ENCODE results near the gene ATP6V1G1.

ATP6V1G1 gene, protein sequence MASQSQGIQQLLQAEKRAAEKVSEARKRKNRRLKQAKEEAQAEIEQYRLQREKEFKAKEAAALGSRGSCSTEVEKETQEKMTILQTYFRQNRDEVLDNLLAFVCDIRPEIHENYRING

DNA sequence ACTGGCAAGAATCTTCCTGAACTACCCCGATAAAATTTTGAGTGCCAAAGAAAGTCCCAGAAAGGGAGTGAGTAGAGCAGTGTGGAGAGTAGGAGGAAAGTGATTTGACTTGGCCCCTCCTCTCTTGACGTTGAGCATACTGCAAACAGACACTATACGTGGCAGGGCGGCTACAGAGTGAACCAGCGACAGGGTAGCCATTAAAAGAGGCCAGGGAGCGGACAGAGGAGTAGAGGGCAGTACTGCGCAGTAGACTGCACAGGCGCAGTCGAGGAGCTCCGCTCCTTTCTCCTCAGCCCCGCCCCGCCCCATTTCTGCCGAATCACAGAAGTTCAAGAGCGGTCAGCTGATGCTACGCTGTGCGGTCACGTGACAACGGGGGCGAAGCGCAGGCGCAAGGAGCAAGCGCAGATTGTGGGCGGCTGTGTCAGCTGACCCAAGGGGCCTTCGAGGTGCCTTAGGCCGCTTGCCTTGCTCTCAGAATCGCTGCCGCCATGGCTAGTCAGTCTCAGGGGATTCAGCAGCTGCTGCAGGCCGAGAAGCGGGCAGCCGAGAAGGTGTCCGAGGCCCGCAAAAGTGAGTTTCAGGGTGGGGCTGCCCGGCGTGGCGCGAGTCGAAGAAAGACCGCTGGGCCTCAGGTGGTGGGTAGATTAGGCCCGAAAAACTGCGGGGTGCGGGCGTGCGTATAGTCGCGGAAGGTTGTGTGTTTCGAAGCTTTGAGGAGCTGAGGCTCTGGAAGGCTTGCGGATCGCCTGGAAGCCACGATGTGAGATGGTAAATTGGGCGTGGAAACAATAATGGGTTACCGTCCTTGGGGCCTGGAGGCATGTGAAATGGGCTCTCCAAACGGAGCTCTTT is at the start of gene ATP6V1G1:
Gene ATP6V1G1 (plus strand): TSS at position 425 of the 858 bp plus-strand sequence. CDS start 70 bp downstream, at position 495.
- peak; percentile 98 for DNase-seq (ENCODE audit: low read depth)
- peak within 1 kb of the TSS; percentile 98 for H3K4me3 ChIP-seq (ENCODE audit: low read depth, low read length)

DNA sequence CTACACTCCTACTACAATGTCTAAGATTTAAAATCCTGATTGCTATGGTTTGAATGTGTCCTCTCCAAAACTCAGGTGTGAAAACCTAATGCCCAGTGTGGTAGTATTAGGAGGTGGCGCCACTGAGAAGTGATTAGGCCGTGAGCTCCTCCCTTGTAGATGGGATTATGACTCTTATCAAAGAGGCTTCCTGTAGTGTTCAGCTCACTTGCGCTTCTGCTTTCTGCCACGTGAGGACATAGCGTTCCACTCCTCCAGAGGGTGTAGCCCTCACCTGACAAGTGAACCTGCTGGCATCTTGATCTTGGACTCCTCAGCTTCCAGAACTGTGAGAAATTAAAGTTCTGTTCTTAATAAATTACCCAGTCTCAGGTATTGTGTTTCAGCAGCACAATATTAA is 49.3 kb upstream of the ATP6V1G1 start:
- no peak overlapping the region for H3K4me3 ChIP-seq (ENCODE audit: low read depth, low read length)
- no peak for DNase-seq (ENCODE audit: low read depth)

DNA sequence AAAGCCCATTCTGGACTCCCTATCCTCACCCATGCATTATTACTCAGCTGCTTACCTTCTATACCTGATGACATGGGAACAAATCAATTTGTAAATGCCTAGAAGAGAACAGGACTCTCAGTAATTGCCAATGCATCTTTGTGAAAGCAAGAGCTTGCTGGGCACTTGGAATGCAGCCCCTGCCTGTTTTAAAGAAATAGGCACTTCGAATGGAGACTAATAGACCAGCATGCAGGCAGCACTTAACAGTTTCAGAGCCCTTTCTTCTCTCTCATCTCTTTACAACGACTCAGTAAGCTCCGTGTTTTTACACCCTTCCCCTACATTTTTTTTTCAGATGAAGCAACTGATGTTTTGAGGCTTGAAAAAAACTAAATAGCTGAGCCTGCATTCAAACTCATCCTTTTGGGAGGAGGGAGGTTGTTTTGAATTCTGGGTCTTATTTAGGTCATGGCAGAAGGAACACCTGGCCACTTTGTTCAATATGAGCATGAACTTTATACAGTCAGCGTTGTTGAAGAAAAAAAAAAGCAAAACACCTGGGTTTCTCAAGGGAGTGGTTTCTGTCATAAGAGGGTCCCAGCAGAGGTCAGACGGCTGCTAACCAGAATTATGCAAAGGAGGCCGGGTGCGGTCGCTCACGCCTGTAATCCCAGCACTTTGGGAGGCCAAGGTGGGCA is 47.7 kb upstream of the ATP6V1G1 start:
- no peak overlapping the region for H3K4me3 ChIP-seq (ENCODE audit: low read depth, low read length)
- no peak for DNase-seq (ENCODE audit: low read depth)

DNA sequence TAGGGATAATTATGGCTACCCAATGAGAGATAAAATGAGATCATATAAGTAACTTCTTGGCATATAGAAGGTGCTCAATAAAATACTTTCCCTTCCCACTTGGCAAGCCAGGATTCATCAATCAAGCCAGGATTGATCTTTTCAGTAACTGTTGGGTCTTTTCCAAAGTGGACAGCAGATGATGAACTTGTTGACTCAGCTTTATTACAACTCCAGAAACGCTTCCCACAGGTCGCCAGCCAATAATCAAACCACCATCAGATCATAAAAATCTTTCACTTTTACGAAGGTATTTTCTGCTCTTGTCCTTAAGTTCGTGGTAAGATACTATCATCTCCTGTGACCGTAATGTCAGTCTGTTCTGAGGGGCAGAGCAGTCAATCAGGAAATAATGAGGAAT is 42.5 kb upstream of the ATP6V1G1 start:
- DNase-seq (ENCODE audit: low read depth), result no peak
- H3K4me3 ChIP-seq (ENCODE audit: low read depth, low read length), result no peak overlapping the region

DNA sequence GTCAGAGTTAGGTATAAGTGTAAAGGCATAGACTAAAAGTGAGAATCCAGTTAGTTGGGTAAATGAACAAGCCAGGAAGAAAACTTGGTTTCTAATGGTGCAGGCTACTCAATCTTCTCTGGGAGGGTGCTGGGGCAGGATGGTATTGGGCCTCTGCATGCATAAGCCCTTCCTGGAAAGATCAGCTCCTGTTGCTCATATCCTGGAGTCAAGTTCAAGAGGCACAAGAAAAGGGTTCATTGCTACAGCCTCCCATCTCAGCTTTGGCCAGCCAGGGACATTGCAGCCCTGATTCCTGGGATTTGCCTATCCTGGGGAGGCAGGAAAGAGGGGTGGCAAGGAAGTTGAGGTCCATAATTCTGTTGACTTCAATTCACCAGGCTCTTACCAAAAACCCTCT is 40.7 kb upstream of the ATP6V1G1 start:
- no peak overlapping the region for H3K4me3 ChIP-seq (ENCODE audit: low read depth, low read length)
- DNase-seq (ENCODE audit: low read depth), result no peak

DNA sequence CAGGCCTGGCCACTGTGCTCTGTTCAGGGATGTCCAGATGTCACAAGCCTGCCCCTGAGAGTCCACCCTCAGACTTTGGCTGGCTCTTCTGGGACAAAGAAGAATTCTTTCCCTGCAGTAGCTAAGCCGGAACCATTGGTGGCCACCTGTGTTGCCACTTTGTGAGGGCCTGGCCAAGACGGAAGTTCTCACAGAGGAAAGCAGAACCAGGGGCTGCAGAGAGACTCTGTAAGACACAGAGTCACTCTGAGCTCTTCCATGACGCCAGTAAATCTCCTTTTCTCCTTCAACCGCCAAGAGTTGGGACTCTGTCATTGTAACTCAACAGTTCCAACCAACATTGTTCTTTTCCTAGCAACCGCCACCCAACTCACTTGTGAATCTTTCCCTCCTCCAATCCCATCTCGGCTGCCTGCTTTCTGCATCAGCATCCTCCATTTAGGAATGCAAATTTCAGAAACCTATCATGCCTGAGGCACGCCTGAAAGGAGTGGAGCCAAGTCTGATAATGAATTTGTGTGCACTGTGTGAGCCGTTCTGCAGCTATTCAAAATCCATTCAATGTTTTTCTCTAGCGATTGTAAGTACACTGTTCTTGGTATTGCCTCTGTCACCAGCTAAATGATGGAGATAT is 37.8 kb upstream of the ATP6V1G1 start:
- DNase-seq (ENCODE audit: low read depth), result no peak
- H3K4me3 ChIP-seq (ENCODE audit: low read depth, low read length), result no peak overlapping the region

DNA sequence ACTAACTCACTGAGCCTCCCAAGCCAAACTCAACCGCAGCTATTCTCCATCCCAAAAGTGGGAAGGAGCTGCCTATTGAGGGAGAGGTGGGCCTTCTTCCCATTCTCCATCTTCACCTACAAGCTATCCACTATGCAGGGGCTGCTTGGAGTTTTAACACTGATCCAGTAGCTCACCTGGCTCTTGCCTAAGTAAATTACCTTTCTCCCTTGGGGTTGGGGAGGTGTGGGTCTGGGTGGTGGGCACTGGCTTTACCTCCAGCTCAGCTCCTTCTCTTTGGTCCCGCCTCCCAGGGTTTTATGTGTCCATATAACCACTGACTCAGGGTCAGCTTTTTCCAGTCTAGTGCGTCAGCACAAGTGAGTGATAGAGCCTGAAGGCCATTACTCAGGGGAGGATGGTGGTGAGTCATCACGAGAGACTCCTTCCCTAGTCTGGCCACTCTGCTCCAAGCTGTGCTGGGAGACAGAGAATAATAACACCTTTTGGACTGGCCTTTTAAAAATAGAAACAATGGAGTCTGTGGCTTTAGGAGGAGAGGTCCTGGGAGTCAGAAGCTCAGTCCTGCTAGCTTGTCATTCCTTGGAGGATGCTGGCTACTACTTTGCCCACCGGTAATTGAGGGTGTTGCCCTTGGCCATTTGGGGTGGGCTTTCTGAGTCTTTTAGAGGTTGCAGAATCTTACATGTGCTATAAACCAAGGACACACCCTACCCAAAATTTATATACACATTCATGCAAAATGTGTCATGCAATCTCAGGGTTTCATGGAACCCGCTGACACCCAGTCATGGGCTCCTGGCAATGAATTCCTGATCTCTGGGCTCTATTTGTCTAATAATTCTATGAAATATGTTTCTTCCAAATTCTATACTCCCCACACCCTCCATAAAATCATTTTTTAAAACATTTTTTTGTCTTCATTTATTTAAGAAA is 35.6 kb upstream of the ATP6V1G1 start:
- DNase-seq (ENCODE audit: low read depth), result peak; percentile 97
- no peak overlapping the region for H3K4me3 ChIP-seq (ENCODE audit: low read depth, low read length)

DNA sequence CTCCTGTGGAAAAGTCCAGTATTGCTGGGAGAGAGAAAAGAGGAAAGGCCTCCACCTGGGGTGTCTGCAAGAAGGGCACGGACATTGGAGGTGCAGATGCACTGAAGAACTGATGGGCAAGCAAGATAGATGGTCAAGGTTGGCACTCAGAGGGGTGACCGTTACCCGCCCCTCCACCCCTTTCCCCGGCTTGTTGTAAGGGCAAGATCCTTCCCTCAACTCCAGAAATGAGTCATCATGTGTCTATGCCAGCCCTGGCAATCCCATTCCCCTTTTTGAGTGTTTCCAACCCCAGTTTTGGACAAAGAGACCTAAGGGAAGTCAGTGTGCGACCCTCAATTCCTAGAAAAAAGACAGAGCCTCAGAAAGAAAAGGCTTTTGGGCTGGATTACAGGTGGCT is 34.9 kb upstream of the ATP6V1G1 start:
- DNase-seq (ENCODE audit: low read depth), result no peak

DNA sequence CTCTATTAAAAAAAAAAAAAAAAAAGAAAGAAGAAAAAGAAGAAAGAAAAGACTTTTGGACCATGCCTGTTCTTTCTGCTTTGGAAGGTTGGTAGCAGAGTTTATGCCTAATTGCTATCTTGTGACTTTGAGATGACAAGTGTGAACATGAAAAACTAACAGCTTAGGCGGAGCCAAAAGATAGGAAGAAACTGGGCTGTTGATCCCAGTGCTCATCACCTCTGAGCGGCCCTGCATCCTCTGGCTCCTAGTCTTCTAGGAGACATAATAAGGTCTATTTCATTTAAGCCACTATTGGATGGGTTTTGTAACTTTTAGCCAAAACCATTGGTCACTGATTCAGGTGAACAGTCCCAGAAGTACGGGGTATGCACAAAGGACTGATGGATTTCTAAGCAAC is 34.4 kb upstream of the ATP6V1G1 start:
- no peak for DNase-seq (ENCODE audit: low read depth)
- H3K4me3 ChIP-seq (ENCODE audit: low read depth, low read length), result no peak overlapping the region

More for the DNA sequence above, 34.9 kb upstream of the ATP6V1G1 start:
- H3K4me3 ChIP-seq (ENCODE audit: low read depth, low read length), result no peak overlapping the region

DNA sequence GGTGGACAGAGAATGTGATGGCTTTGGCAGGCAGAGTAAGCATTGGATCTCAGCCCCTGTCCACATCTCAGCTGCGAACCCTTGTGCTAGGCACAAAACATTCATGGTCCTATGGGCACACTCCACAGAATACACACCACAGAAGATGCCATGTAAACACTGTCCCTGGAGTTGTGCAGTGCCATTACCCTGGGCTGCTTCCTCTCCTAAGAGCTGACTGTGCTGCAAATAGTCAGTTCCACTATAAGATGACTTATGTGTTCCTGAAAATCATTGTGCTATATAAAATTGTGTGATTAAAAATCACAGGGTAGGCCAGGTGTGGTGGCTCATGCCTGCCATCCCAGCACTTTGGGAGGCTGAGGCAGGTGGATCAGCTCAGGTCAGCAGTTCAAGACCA is 31.9 kb upstream of the ATP6V1G1 start:
- DNase-seq (ENCODE audit: low read depth), result no peak
- no peak overlapping the region for H3K4me3 ChIP-seq (ENCODE audit: low read depth, low read length)

DNA sequence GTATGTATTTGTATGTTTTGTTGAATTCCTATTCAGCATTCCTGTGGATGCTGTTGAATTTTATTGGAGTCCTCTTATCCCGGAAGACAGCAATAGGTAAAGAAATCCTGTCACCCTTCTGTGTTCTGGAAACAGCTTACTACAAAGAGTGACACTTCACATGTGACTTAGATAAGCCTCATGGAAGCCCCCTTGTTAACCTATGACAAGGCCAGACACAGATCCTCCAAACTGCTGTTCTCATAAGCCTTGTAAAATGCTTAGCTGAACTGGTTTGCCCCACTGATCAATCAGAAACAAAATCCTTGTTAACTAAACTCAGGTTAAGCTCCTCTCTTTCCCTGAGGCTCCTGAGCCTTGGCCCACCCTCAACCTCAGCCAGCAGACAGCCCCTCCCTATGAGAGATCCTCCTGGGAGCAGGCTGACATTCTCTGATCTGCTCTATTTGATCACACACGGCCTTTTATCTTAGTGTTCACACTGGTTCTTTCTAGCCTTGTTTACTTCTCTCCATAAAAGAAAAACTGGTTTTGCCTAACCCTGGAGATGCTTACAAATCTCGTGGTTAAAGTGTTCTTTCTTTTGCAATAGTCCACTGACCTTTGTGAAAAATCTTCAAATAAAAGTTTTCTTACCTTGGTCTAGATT is 29.4 kb upstream of the ATP6V1G1 start:
- H3K4me3 ChIP-seq (ENCODE audit: low read depth, low read length), result no peak overlapping the region
- no peak for DNase-seq (ENCODE audit: low read depth)

DNA sequence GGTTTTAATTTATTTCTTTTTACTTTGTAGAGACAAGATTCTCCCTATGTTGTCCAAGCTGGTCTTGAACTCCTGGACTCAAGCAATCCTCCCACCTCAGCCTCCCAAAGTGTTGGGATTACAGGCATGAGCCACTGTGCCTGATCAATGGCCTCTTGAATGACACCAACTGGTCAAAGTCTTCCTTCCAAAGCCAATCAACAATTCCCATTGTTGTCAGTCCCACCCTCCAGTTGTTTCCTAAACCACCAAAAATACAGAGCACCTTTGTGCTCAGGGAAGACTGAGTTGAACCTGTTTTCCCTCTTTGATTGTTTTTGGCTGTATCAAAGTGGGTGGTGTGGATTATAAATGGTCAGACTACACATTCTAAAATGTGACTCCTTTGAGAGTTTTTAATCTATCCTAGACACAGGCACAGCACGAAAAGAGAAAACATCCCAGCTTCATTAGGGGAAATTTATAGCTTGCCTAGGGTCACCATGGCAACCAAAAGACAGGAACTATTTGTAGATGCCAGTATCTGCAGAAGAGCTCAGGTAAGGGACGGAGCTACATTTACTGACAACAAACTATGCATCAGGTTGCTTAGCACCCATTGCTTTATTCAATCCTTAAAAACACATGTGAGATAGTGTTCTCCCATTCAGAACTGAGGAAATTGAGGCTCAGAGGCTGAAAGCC is 27.6 kb upstream of the ATP6V1G1 start:
- no peak for DNase-seq (ENCODE audit: low read depth)
- no peak overlapping the region for H3K4me3 ChIP-seq (ENCODE audit: low read depth, low read length)

DNA sequence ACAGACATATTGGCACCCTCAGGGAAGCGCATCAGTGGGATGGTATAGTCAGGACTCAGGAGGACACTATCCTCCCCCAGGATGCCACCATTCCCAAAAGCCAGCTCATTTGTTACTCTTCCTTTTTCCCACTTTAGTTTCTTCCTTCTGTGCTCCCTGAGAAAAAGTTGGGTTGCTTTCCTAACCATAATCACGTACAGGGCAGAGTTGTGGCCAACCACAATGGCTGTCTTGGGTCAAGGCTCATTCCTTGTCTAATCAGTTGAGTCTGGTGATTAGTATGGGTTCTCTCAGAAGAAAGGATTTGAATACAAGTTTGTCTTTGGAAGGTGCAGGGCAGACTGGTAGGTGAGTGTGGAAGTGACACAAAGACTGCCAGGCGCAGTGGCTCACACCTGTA is 26.6 kb upstream of the ATP6V1G1 start:
- H3K4me3 ChIP-seq (ENCODE audit: low read depth, low read length), result no peak overlapping the region
- DNase-seq (ENCODE audit: low read depth), result no peak

DNA sequence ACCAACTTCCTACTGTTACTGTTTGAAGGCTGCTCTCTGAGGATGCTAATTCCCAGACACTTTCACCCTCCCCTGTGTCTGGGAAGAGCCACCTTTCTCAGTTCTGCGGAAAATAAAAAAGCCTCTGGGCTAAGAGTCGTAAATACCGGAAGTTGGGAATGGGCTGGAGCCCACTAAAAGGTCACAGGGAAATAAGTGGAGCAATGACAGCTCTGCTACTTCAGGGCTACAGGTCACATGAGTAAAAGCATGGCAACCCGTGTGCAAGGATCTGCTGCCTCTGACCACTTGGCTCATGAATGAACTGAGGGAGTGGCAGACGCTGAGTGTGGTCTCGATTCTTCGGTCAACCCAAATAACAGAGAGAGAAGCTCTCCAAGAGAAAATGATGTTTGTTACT is 25.8 kb upstream of the ATP6V1G1 start:
- H3K4me3 ChIP-seq (ENCODE audit: low read depth, low read length), result no peak overlapping the region
- no peak for DNase-seq (ENCODE audit: low read depth)

DNA sequence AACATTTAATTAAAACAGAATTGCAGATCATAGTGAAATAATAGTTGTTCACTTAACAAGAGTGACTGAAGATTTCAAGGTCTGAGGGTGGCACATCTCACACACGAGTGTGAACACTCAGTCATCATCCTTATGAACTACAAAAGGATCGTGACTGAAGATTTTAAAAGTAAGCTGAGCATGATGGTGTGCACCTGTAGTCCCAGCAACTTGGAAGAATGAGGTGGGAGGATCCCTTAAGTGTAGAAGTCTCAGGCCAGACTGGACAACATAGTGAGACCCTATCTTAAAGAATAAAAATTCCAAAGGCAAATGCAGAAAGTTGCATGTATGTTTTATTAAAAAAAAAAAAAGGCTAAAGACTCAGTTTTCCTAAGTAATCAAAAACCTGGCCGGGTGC is 22.4 kb upstream of the ATP6V1G1 start:
- no peak for DNase-seq (ENCODE audit: low read depth)
- H3K4me3 ChIP-seq (ENCODE audit: low read depth, low read length), result no peak overlapping the region

DNA sequence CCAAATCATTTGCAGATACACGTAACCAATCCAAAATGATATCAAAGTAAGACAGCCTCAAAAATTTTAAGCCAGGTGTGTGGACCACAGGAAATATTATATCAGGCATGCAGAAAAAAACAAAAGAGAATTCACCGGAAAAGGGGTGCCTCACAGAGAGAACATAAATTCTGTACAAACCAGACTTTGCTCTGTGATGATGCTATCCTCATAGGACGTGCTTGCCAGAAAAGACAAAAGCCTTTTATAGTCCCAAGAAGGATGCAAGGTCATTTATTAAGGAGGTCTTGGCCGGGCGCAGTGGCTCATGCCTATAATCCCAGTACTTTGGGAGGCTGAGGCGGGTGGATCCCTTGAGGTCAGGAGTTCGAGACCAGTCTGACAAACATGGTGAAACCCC is 16.8 kb upstream of the ATP6V1G1 start:
- no peak for DNase-seq (ENCODE audit: low read depth)

DNA sequence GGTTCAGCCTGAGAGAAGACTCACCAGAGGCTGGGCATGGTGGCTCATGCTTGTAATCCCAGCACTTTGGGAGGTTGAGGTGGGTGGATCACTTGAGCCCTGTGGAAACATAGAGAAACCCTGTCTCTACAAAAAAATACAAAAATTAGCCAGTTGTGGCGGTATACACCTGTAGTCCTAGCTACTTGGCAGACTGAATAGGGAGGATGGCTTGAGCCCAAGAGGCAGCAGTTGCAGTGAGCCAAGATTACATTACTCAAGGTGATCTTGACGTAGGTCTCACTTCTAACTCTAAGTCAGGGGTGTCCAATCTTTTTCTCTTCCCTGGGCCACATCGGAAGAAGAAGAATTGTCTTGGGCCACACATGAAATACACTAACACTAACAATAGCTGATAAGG is 16.2 kb upstream of the ATP6V1G1 start:
- H3K4me3 ChIP-seq (ENCODE audit: low read depth, low read length), result no peak overlapping the region
- no peak for DNase-seq (ENCODE audit: low read depth)

More for the DNA sequence above, 16.8 kb upstream of the ATP6V1G1 start:
- H3K4me3 ChIP-seq (ENCODE audit: low read depth, low read length), result no peak overlapping the region

DNA sequence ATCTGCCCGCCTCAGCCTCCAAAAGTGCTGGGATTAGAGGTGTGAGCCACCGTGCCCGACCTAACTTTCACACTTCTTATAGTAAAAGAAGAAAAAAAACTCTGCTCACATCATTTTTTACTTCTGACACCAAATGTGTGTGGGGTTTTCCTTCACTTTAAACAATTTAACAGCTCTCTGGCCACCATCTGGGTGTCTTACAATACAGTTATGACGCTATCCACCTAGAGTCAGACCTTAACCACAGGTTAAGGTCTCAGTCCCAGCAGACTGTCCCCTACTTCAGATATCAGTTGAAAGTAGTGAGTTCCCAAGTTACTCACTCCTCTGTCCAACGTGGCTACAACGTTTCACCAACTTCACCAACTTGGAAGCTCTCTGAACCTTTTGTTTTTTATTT is 15.4 kb upstream of the ATP6V1G1 start:
- DNase-seq (ENCODE audit: low read depth), result no peak
- no peak overlapping the region for H3K4me3 ChIP-seq (ENCODE audit: low read depth, low read length)

Measured in skeletal muscle cell (primary cell).